HFFc6 (cell line): ENCODE data around the gene VSIR. TPM values are rescaled to one million over a fixed set of nuclear protein-coding genes. Genes with fewer than 3 reads are reported as not detected.

ENCODE experiments used
- DNase-seq: peaks from one replicate; pipeline ENCODE4 v3.0.0-alpha.2; 2018
- H3K27ac Mint-ChIP-seq: 2 replicates; pipeline ENCODE4 v1.8.0; 2020; ENCODE audit warnings: mild to moderate bottlenecking, mixed read lengths
- H3K27me3 Mint-ChIP-seq: 2 replicates; pipeline ENCODE4 v1.8.0; 2021; ENCODE audit warnings: mild to moderate bottlenecking, moderate library complexity, mixed read lengths; ENCODE audit not compliant: insufficient read depth
- H3K36me3 Mint-ChIP-seq: 2 replicates; pipeline ENCODE4 v1.8.0; 2021; ENCODE audit warnings: low read depth, mixed read lengths
- H3K4me1 Mint-ChIP-seq: 2 replicates; pipeline ENCODE4 v1.8.0; 2020; ENCODE audit warnings: low read depth, mixed read lengths
- H3K4me3 Mint-ChIP-seq: 2 replicates; pipeline ENCODE4 v1.8.0; 2020; ENCODE audit warnings: mild to moderate bottlenecking, moderate library complexity, mixed read lengths
- H3K9me3 Mint-ChIP-seq: 2 replicates; pipeline ENCODE4 v1.8.0; 2020; ENCODE audit warnings: mild to moderate bottlenecking, mixed read lengths
- CTCF ChIP-seq: fragments of 200-600 bp; sonication (generic); IDR thresholded peaks from 2 replicates; pipeline ENCODE4 v1.5.0; 2021; ENCODE audit warnings: antibody characterized with exemption, mild to moderate bottlenecking
- total RNA-seq, 6 experiments: library from RNA; stranded (reverse); fragmentation: NEBNext Ultra II Directional; extraction: Animal tissue kit (Norgen Biotek cat#: 25700); gene quantifications; 2 replicates in 1 of 6; 3 replicates in 5 of 6; pipeline ENCODE4 v1.2.3, GENCODE V29; 2021

Gene VSIR
- total RNA-seq, 6 experiments from 2014 or later = 24.3 to 36.2 (median 29.0) TPM

GRCh38 chr10:71805776-71806703 lies 32.7 kb upstream of the VSIR start:
- no peak overlapping the region for H3K4me3 Mint-ChIP-seq
- no peaks in the 10 kb centered on the region for H3K4me1 Mint-ChIP-seq
- H3K27ac Mint-ChIP-seq = no peak overlapping the region
- no peak for DNase-seq
- H3K9me3 Mint-ChIP-seq = no peaks in the 10 kb centered on the region
- peaks cover 45% of the 10 kb centered on the region for H3K27me3 Mint-ChIP-seq
- H3K36me3 Mint-ChIP-seq = no peaks in the 10 kb centered on the region
- TF ChIP-seq CTCF = no peak

- H3K27me3 Mint-ChIP-seq = peaks cover 43% of the 10 kb centered on the region
- no peak overlapping the region for H3K4me3 Mint-ChIP-seq
- H3K36me3 Mint-ChIP-seq = no peaks in the 10 kb centered on the region
- no peak for TF ChIP-seq CTCF
- DNase-seq = no peak
- H3K4me1 Mint-ChIP-seq = no peaks in the 10 kb centered on the region
- H3K9me3 Mint-ChIP-seq = no peaks in the 10 kb centered on the region
- no peak overlapping the region for H3K27ac Mint-ChIP-seq
These were observed 30.8 kb upstream of the VSIR start for GRCh38 chr10:71804077-71804476.

GRCh38 chr10:71802715-71803488 lies 29.6 kb upstream of the VSIR start:
- no peak overlapping the region for H3K4me3 Mint-ChIP-seq
- peaks cover 40% of the 10 kb centered on the region for H3K27me3 Mint-ChIP-seq
- no peaks in the 10 kb centered on the region for H3K9me3 Mint-ChIP-seq
- H3K4me1 Mint-ChIP-seq = no peaks in the 10 kb centered on the region
- no peak for TF ChIP-seq CTCF
- no peak overlapping the region for H3K27ac Mint-ChIP-seq
- no peaks in the 10 kb centered on the region for H3K36me3 Mint-ChIP-seq
- no peak for DNase-seq

GRCh38 chr10:71802235-71802634 lies 28.9 kb upstream of the VSIR start:
- no peak for TF ChIP-seq CTCF
- DNase-seq = no peak
- Mint-ChIP-seq H3K27me3 (peaks cover 41% of the 10 kb centered on the region), H3K4me1 (no peaks in the 10 kb centered on the region), H3K36me3 (no peaks in the 10 kb centered on the region), H3K27ac (no peak overlapping the region), H3K9me3 (no peaks in the 10 kb centered on the region), H3K4me3 (no peak overlapping the region)

GRCh38 chr10:71801361-71801760 lies 28.0 kb upstream of the VSIR start:
- Mint-ChIP-seq H3K27ac (no peak overlapping the region), H3K4me1 (no peaks in the 10 kb centered on the region), H3K9me3 (no peaks in the 10 kb centered on the region), H3K27me3 (peaks cover 37% of the 10 kb centered on the region), H3K4me3 (no peak overlapping the region), H3K36me3 (no peaks in the 10 kb centered on the region)
- DNase-seq = no peak
- no peak for TF ChIP-seq CTCF
